GM23248 (cell line): ENCODE measurements around the gene PODXL2. TPM values are rescaled to one million over a fixed set of nuclear protein-coding genes. Genes with fewer than 3 reads are reported as not detected.
"Not testable (repeated sequence)": the region's sequence is repeated elsewhere in the genome, so short reads cannot be mapped to it uniquely, and the experiment has no call there.

Experiments used
- DNase-seq: peaks from one replicate; pipeline ENCODE4 v3.0.0-alpha.2; 2015
- H2AFZ ChIP-seq: fragments of 200-600 bp; sonication (generic); 2 replicates; pipeline ENCODE4 v1.6.1; 2016; ENCODE audit warnings: antibody characterized with exemption
- H3F3A ChIP-seq: fragments of 200-600 bp; sonication (generic); 2 replicates; pipeline ENCODE4 v1.6.1; 2016; ENCODE audit warnings: mild to moderate bottlenecking, antibody characterized with exemption, mixed run types; ENCODE audit not compliant: insufficient read depth
- H3K27ac ChIP-seq: fragments of 200-600 bp; sonication (generic); 2 replicates; pipeline ENCODE4 v1.5.1; 2016; ENCODE audit warnings: mild to moderate bottlenecking
- H3K27me3 ChIP-seq: fragments of 200-600 bp; sonication (generic); replicated peaks from 2 replicates; pipeline ENCODE4 v1.6.1; 2016; ENCODE audit warnings: mild to moderate bottlenecking; ENCODE audit not compliant: insufficient read depth
- H3K36me3 ChIP-seq: fragments of 200-600 bp; sonication (generic); 2 replicates; pipeline ENCODE4 v1.6.1; 2016; ENCODE audit warnings: low read depth, mild to moderate bottlenecking
- H3K4me1 ChIP-seq: fragments of 200-600 bp; sonication (generic); 2 replicates; pipeline ENCODE4 v1.6.1; 2016; ENCODE audit warnings: mild to moderate bottlenecking; ENCODE audit not compliant: insufficient read depth
- H3K4me2 ChIP-seq: fragments of 200-600 bp; sonication (generic); one replicate; pipeline ENCODE4 v1.6.1; 2016; ENCODE audit warnings: mild to moderate bottlenecking; ENCODE audit not compliant: unreplicated experiment
- H3K4me3 ChIP-seq: fragments of 200-600 bp; sonication (generic); 2 replicates; pipeline ENCODE4 v1.5.1; 2016; ENCODE audit warnings: mild to moderate bottlenecking
- H3K79me2 ChIP-seq: fragments of 200-600 bp; sonication (generic); 2 replicates; pipeline ENCODE4 v1.6.1; 2016; ENCODE audit warnings: mild to moderate bottlenecking; ENCODE audit not compliant: insufficient read depth
- H3K9ac ChIP-seq: fragments of 200-600 bp; sonication (generic); 2 replicates; pipeline ENCODE4 v1.6.1; 2016; ENCODE audit warnings: mild to moderate bottlenecking
- H3K9me2 ChIP-seq: fragments of 200-600 bp; sonication (generic); 2 replicates; pipeline ENCODE4 v1.6.1; 2016; ENCODE audit warnings: mixed run types, mild to moderate bottlenecking, moderate library complexity; ENCODE audit not compliant: insufficient read depth
- H3K9me3 ChIP-seq: fragments of 200-600 bp; sonication (generic); one replicate; pipeline ENCODE4 v1.6.1; 2017; ENCODE audit warnings: low read depth
- H4K20me1 ChIP-seq: fragments of 200-600 bp; sonication (generic); 2 replicates; pipeline ENCODE4 v1.6.0; 2016; ENCODE audit not compliant: insufficient read depth
- EZH2 ChIP-seq: fragments of 200-600 bp; sonication (generic); IDR thresholded peaks from 2 replicates; pipeline ENCODE4 v1.6.1; 2018; ENCODE audit warnings: antibody characterized with exemption, mild to moderate bottlenecking; ENCODE audit not compliant: insufficient read depth, poor library complexity, severe bottlenecking
- EZH2phosphoT487 ChIP-seq: fragments of 200-600 bp; sonication (generic); IDR thresholded peaks from 2 replicates; pipeline ENCODE4 v1.6.1; 2018; ENCODE audit warnings: antibody characterized with exemption, moderate library complexity, mild to moderate bottlenecking, low read depth; ENCODE audit not compliant: insufficient read depth
- WGBS, 2 experiments: methylation state at CpG; one replicate each; pipeline ENCODE4 v1.1.6; 2015 to 2017; ENCODE audit warnings: low lambda C conversion rate in 2 of 2, low coverage in 1 of 2; ENCODE audit errors: missing lambda C conversion rate in 2 of 2; 5-methylcytosine and 5-hydroxymethylcytosine counted together
- in situ Hi-C: fragments of 300-500 bp; cut with MboI; formaldehyde crosslinking; loops from 2 replicates; pipeline ENCODE4 v1.15.0; 2020
- polyA plus RNA-seq: library from polyadenylated mRNA; unstranded; fragments of >200 nt; fragmentation: Nextera tagmentation; extraction: Ambion mirVana; gene quantifications from 2 replicates; pipeline ENCODE4 v1.2.1, GENCODE V29; 2016
- total RNA-seq: library from RNA; depleted of rRNA; stranded (reverse); fragments of >200 nt; shearing (Covaris generic); gene quantifications from 2 replicates; pipeline ENCODE4 v1.2.3, GENCODE V29; 2014

The PODXL2 gene
- total and polyA plus RNA-seq, 2 experiments from 2014 or later = 1.8 to 2.5 TPM

DNA sequence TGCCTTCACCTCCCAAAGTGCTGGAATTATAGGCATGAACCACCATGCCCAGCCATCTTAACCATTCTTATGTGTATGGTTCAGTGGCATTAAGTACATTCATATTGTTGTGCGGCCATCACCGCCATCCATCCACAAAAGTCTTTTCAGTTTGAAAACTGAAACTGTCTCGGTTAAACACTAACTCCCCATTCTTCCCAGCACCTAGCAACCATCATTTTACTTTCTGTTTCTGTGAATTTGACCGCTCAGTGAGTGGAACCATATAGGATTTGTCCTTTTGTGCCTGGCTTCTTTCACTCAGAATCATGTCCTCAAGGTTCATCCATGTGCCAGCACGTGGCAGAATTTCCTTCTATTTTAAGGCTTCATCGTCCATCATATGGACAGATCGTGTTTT, 24.9 kb upstream of the PODXL2 start:
- in situ Hi-C loops = no loop called here
- no peak overlapping the region for H3K4me2 ChIP-seq
- WGBS, 2 experiments = 83 to 87% methylated on average over 7 of the region's 7 CpGs
- no peak overlapping the region for H3K27ac ChIP-seq
- no peaks in the 10 kb centered on the region for H3K9me2 ChIP-seq
- H3K9ac ChIP-seq = no peak overlapping the region
- no peak for DNase-seq
- H4K20me1 ChIP-seq = no peaks in the 10 kb centered on the region
- no peaks in the 10 kb centered on the region for H3K36me3 ChIP-seq
- H3K9me3 ChIP-seq = no peaks in the 10 kb centered on the region
- peaks cover 23% of the 10 kb centered on the region; the same call in 1 of the 2 replicates for H3K79me2 ChIP-seq
- no peaks in the 10 kb centered on the region for H3F3A ChIP-seq
- H3K27me3 ChIP-seq = no peaks in the 10 kb centered on the region
- no peak for TF ChIP-seq EZH2
- TF ChIP-seq EZH2phosphoT487 = no peak
- no peak overlapping the region for H3K4me3 ChIP-seq
- peaks cover 3% of the 10 kb centered on the region; the same call in 1 of the 2 replicates for H3K4me1 ChIP-seq
- no peak overlapping the region for H2AFZ ChIP-seq

DNA sequence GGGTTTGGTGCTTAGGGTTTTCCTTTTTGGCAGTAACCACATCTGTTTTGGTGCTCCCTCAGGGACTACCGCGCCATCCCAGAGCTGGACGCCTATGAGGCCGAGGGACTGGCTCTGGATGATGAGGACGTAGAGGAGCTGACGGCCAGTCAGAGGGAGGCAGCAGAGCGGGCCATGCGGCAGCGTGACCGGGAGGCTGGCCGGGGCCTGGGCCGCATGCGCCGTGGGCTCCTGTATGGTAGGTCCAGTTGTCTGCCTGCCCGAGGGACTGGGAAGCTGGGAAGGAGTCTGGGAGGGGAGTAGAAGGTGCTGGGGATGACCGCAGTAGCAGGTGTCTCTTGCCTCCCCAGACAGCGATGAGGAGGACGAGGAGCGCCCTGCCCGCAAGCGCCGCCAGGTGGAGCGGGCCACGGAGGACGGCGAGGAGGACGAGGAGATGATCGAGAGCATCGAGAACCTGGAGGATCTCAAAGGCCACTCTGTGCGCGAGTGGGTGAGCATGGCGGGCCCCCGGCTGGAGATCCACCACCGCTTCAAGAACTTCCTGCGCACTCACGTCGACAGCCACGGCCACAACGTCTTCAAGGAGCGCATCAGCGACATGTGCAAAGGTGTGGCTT, 24.3 kb upstream of the PODXL2 start:
- H3K9ac ChIP-seq = no peak overlapping the region
- no peak for DNase-seq
- H3K9me3 ChIP-seq = no peaks in the 10 kb centered on the region
- in situ Hi-C loops = no loop called here
- H2AFZ ChIP-seq = no peak overlapping the region
- H4K20me1 ChIP-seq = no peaks in the 10 kb centered on the region
- H3K4me2 ChIP-seq = no peak overlapping the region
- H3K36me3 ChIP-seq = no peaks in the 10 kb centered on the region
- H3K27ac ChIP-seq = no peak overlapping the region
- H3K9me2 ChIP-seq = no peaks in the 10 kb centered on the region
- no peaks in the 10 kb centered on the region for H3K4me1 ChIP-seq
- H3F3A ChIP-seq = no peaks in the 10 kb centered on the region
- H3K79me2 ChIP-seq = peaks cover 18% of the 10 kb centered on the region; the same call in 1 of the 2 replicates
- 95 to 96% methylated on average over 39 to 41 of the region's 41 CpGs for WGBS, 2 experiments
- no peak overlapping the region for H3K4me3 ChIP-seq
- TF ChIP-seq EZH2 (no peak), EZH2phosphoT487 (no peak)
- no peaks in the 10 kb centered on the region for H3K27me3 ChIP-seq

DNA sequence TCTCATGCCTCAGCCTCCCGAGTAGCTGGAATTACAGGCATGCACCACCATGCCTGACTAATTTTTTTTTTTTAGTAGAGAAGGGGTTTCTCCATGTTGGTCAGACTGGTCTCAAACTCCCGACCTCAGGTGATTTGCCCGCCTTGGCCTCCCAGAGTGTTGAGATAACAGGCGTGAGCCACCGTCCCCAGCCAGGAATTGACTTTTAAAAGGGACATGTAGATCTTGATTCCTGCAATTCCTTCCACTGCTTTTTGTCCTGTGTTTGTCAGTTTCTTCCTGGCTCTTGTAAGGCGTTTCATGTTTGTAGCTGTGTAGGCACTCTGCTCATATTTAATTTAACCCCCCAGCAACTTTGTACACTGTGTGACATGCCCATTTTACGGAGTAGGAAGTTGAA, 23.4 kb upstream of the PODXL2 start:
- H3K9me2 ChIP-seq, H3K9me3 ChIP-seq, in situ Hi-C loops, H3K27me3 ChIP-seq, H4K20me1 ChIP-seq, DNase-seq, H3K4me1 ChIP-seq, H3K27ac ChIP-seq, H3F3A ChIP-seq, H3K9ac ChIP-seq, H3K4me3 ChIP-seq, H2AFZ ChIP-seq, H3K4me2 ChIP-seq, H3K36me3 ChIP-seq: not testable (repeated sequence)
- H3K79me2 ChIP-seq = peaks cover 14% of the 10 kb centered on the region; the same call in 1 of the 2 replicates
- WGBS, 2 experiments = 94 to 97% methylated on average over 7 of the region's 7 CpGs

DNA sequence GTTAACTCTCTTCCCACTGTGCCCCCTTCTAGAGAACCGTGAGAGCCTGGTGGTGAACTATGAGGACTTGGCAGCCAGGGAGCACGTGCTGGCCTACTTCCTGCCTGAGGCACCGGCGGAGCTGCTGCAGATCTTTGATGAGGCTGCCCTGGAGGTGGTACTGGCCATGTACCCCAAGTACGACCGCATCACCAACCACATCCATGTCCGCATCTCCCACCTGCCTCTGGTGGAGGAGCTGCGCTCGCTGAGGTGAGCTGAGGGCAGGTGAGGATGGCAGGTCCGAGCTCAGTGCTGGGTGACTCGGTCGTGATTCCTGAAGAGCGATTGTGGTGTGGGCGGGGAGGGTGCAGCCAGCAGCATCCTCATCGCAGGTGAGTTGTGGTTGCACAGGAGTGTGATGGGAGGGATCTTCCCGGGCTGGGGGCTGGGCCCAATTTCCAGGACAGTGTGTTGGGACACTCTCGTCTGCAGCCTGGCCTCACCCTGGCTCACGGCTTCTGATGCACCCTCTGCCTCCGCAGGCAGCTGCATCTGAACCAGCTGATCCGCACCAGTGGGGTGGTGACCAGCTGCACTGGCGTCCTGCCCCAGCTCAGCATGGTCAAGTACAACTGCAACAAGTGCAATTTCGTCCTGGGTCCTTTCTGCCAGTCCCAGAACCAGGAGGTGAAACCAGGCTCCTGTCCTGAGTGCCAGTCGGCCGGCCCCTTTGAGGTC, 22.7 kb upstream of the PODXL2 start:
- Histone ChIP-seq H3K79me2 (peaks cover 9% of the 10 kb centered on the region; the same call in 1 of the 2 replicates), H3K9ac (no peak overlapping the region), H3K9me2 (no peaks in the 10 kb centered on the region), H3K9me3 (no peaks in the 10 kb centered on the region), H3K27me3 (no peaks in the 10 kb centered on the region), H3K4me3 (no peak overlapping the region), H3K4me2 (no peak overlapping the region), H3F3A (no peaks in the 10 kb centered on the region), H3K4me1 (peaks cover 11% of the 10 kb centered on the region; the same call in 1 of the 2 replicates), H3K36me3 (no peaks in the 10 kb centered on the region), H4K20me1 (no peaks in the 10 kb centered on the region), H3K27ac (no peak overlapping the region), H2AFZ (no peak overlapping the region)
- in situ Hi-C loops = no loop called here
- no peak for DNase-seq
- 91 to 96% methylated on average over 23 to 24 of the region's 24 CpGs for WGBS, 2 experiments
- TF ChIP-seq EZH2 (no peak), EZH2phosphoT487 (no peak)
